ENCODE measurements around the gene FAM228B.

The FAM228B gene

GRCh38 chr2:24123195-24123921, at the start of gene FAM228B, which contains the start of gene PFN4:
Gene FAM228B (plus strand): TSS chr2:24123469. CDS start chr2:24124362, 893 bp downstream.
Gene PFN4 (minus strand): TSS chr2:24123334. CDS start chr2:24122535, 799 bp downstream.
- peak within 1 kb of the TSS; percentile 66 to 84 for H3K4me3 ChIP-seq (ENCODE audit: low read depth in 1 of 2, low read length in 2 of 2)
- peaks cover 19% of the 10 kb centered on the region for H3K4me1 ChIP-seq (ENCODE audit: insufficient read depth, low read length)
- H3K9me3 ChIP-seq (ENCODE audit: low read length) = no peaks in the 10 kb centered on the region
- H3K27me3 ChIP-seq (ENCODE audit: control insufficient read depth in 1 of 2, insufficient read depth in 2 of 2, low read length in 2 of 2) = no peaks in the 10 kb centered on the region
- H3K36me3 ChIP-seq (ENCODE audit: insufficient read depth, low read length) = no peaks in the 10 kb centered on the region
- peak within 1 kb of the TSS; percentile 87 for H3K27ac ChIP-seq (ENCODE audit: low read depth, low read length)
- H3K9ac ChIP-seq (ENCODE audit: low read length) = peak within 1 kb of the TSS; percentile 78

GRCh38 chr2:24073816-24074215, 49.5 kb upstream of the FAM228B start:
- H3K27me3 ChIP-seq (ENCODE audit: control insufficient read depth in 1 of 2, insufficient read depth in 2 of 2, low read length in 2 of 2) = no peaks in the 10 kb centered on the region
- no peak overlapping the region for H3K27ac ChIP-seq (ENCODE audit: low read depth, low read length)
- H3K9me3 ChIP-seq (ENCODE audit: low read length) = no peaks in the 10 kb centered on the region
- H3K4me3 ChIP-seq (ENCODE audit: low read depth in 1 of 2, low read length in 2 of 2) = no peak overlapping the region
- H3K36me3 ChIP-seq (ENCODE audit: insufficient read depth, low read length) = peaks cover 21% of the 10 kb centered on the region
- H3K4me1 ChIP-seq (ENCODE audit: insufficient read depth, low read length) = peaks cover 14% of the 10 kb centered on the region
- no peak overlapping the region for H3K9ac ChIP-seq (ENCODE audit: low read length)

GRCh38 chr2:24075259-24075658, 48.0 kb upstream of the FAM228B start:
- no peaks in the 10 kb centered on the region for H3K9me3 ChIP-seq (ENCODE audit: low read length)
- peak overlapping the region; percentile 74 for H3K9ac ChIP-seq (ENCODE audit: low read length)
- no peaks in the 10 kb centered on the region for H3K27me3 ChIP-seq (ENCODE audit: control insufficient read depth in 1 of 2, insufficient read depth in 2 of 2, low read length in 2 of 2)
- H3K27ac ChIP-seq (ENCODE audit: low read depth, low read length) = peak overlapping the region; percentile 80
- peak overlapping the region; percentile 72 to 78 for H3K4me3 ChIP-seq (ENCODE audit: low read depth in 1 of 2, low read length in 2 of 2)
- peaks cover 14% of the 10 kb centered on the region for H3K4me1 ChIP-seq (ENCODE audit: insufficient read depth, low read length)
- H3K36me3 ChIP-seq (ENCODE audit: insufficient read depth, low read length) = peaks cover 23% of the 10 kb centered on the region

- no peaks in the 10 kb centered on the region for H3K9me3 ChIP-seq (ENCODE audit: low read length)
- peak within 1 kb of the TSS; percentile 72 to 78 for H3K4me3 ChIP-seq (ENCODE audit: low read depth in 1 of 2, low read length in 2 of 2)
- H3K4me1 ChIP-seq (ENCODE audit: insufficient read depth, low read length) = peaks cover 14% of the 10 kb centered on the region
- peaks cover 26% of the 10 kb centered on the region for H3K36me3 ChIP-seq (ENCODE audit: insufficient read depth, low read length)
- peak within 1 kb of the TSS; percentile 74 for H3K9ac ChIP-seq (ENCODE audit: low read length)
- H3K27me3 ChIP-seq (ENCODE audit: control insufficient read depth in 1 of 2, insufficient read depth in 2 of 2, low read length in 2 of 2) = no peaks in the 10 kb centered on the region
- peak within 1 kb of the TSS; percentile 80 for H3K27ac ChIP-seq (ENCODE audit: low read depth, low read length)
Measured at GRCh38 chr2:24075915-24076848, 47.1 kb upstream of the FAM228B start, which contains the start of gene SF3B6. Gene SF3B6 (minus strand): TSS chr2:24076326. CDS start chr2:24076229, 97 bp downstream.

GRCh38 chr2:24076849-24077534, 46.3 kb upstream of the FAM228B start:
- H3K9me3 ChIP-seq (ENCODE audit: low read length) = no peaks in the 10 kb centered on the region
- H3K36me3 ChIP-seq (ENCODE audit: insufficient read depth, low read length) = peaks cover 29% of the 10 kb centered on the region
- H3K27ac ChIP-seq (ENCODE audit: low read depth, low read length) = peak overlapping the region; percentile 80
- H3K27me3 ChIP-seq (ENCODE audit: control insufficient read depth in 1 of 2, insufficient read depth in 2 of 2, low read length in 2 of 2) = no peaks in the 10 kb centered on the region
- peaks cover 14% of the 10 kb centered on the region for H3K4me1 ChIP-seq (ENCODE audit: insufficient read depth, low read length)
- peak overlapping the region; percentile 72 to 78 for H3K4me3 ChIP-seq (ENCODE audit: low read depth in 1 of 2, low read length in 2 of 2)
- peak overlapping the region; percentile 27 for H3K9ac ChIP-seq (ENCODE audit: low read length)

GRCh38 chr2:24077535-24077877, 45.8 kb upstream of the FAM228B start:
- Histone ChIP-seq H3K36me3 (ENCODE audit: insufficient read depth, low read length) (peaks cover 32% of the 10 kb centered on the region), H3K4me3 (ENCODE audit: low read depth in 1 of 2, low read length in 2 of 2) (peak overlapping the region; percentile 72 to 78), H3K9me3 (ENCODE audit: low read length) (no peaks in the 10 kb centered on the region), H3K27ac (ENCODE audit: low read depth, low read length) (peak overlapping the region; percentile 80), H3K27me3 (ENCODE audit: control insufficient read depth in 1 of 2, insufficient read depth in 2 of 2, low read length in 2 of 2) (no peaks in the 10 kb centered on the region), H3K4me1 (ENCODE audit: insufficient read depth, low read length) (peaks cover 14% of the 10 kb centered on the region), H3K9ac (ENCODE audit: low read length) (peak overlapping the region; percentile 27)

- Histone ChIP-seq H3K4me1 (ENCODE audit: insufficient read depth, low read length) (peaks cover 16% of the 10 kb centered on the region), H3K4me3 (ENCODE audit: low read depth in 1 of 2, low read length in 2 of 2) (peak overlapping the region; percentile 72 to 78), H3K36me3 (ENCODE audit: insufficient read depth, low read length) (peaks cover 33% of the 10 kb centered on the region), H3K9me3 (ENCODE audit: low read length) (no peaks in the 10 kb centered on the region), H3K9ac (ENCODE audit: low read length) (peak overlapping the region; percentile 27), H3K27ac (ENCODE audit: low read depth, low read length) (peak overlapping the region; percentile 80), H3K27me3 (ENCODE audit: control insufficient read depth in 1 of 2, insufficient read depth in 2 of 2, low read length in 2 of 2) (no peaks in the 10 kb centered on the region)
Measured at GRCh38 chr2:24077879-24078278, 45.4 kb upstream of the FAM228B start.

- H3K4me1 ChIP-seq (ENCODE audit: insufficient read depth, low read length) = peaks cover 23% of the 10 kb centered on the region
- H3K36me3 ChIP-seq (ENCODE audit: insufficient read depth, low read length) = peaks cover 31% of the 10 kb centered on the region
- no peaks in the 10 kb centered on the region for H3K9me3 ChIP-seq (ENCODE audit: low read length)
- H3K4me3 ChIP-seq (ENCODE audit: low read depth in 1 of 2, low read length in 2 of 2) = no peak overlapping the region
- H3K9ac ChIP-seq (ENCODE audit: low read length) = no peak overlapping the region
- H3K27me3 ChIP-seq (ENCODE audit: control insufficient read depth in 1 of 2, insufficient read depth in 2 of 2, low read length in 2 of 2) = no peaks in the 10 kb centered on the region
- no peak overlapping the region for H3K27ac ChIP-seq (ENCODE audit: low read depth, low read length)
Measured at GRCh38 chr2:24080701-24081100, 42.6 kb upstream of the FAM228B start.

GRCh38 chr2:24082787-24083566, 40.3 kb upstream of the FAM228B start:
- peak overlapping the region; percentile 70 for H3K9ac ChIP-seq (ENCODE audit: low read length)
- peaks cover 31% of the 10 kb centered on the region for H3K36me3 ChIP-seq (ENCODE audit: insufficient read depth, low read length)
- H3K27me3 ChIP-seq (ENCODE audit: control insufficient read depth in 1 of 2, insufficient read depth in 2 of 2, low read length in 2 of 2) = no peaks in the 10 kb centered on the region
- H3K4me3 ChIP-seq (ENCODE audit: low read depth in 1 of 2, low read length in 2 of 2) = peak overlapping the region; percentile 74 to 96
- peak overlapping the region; percentile 99 for H3K27ac ChIP-seq (ENCODE audit: low read depth, low read length)
- no peaks in the 10 kb centered on the region for H3K9me3 ChIP-seq (ENCODE audit: low read length)
- peaks cover 16% of the 10 kb centered on the region for H3K4me1 ChIP-seq (ENCODE audit: insufficient read depth, low read length)

- no peaks in the 10 kb centered on the region for H3K27me3 ChIP-seq (ENCODE audit: control insufficient read depth in 1 of 2, insufficient read depth in 2 of 2, low read length in 2 of 2)
- peak overlapping the region; percentile 70 for H3K9ac ChIP-seq (ENCODE audit: low read length)
- H3K4me3 ChIP-seq (ENCODE audit: low read depth in 1 of 2, low read length in 2 of 2) = peak overlapping the region; percentile 74 to 96
- peak overlapping the region; percentile 99 for H3K27ac ChIP-seq (ENCODE audit: low read depth, low read length)
- peaks cover 28% of the 10 kb centered on the region for H3K36me3 ChIP-seq (ENCODE audit: insufficient read depth, low read length)
- peaks cover 16% of the 10 kb centered on the region for H3K4me1 ChIP-seq (ENCODE audit: insufficient read depth, low read length)
- H3K9me3 ChIP-seq (ENCODE audit: low read length) = no peaks in the 10 kb centered on the region
Measured at GRCh38 chr2:24083567-24084385, 39.5 kb upstream of the FAM228B start.
